Hypothalamus (tissue), 51 donors: ENCODE data around the gene EPB42.
A peak's percentile ranks its signal among the peaks of the same experiment; 100 is the strongest.

Experiments used
- DNase-seq, 51 donors: peaks; one replicate each; lab custom pipeline; 2025; lab: John Stamatoyannopoulos, UW

Gene EPB42

GRCh38 chr15:43220991-43221403 is at the start of gene EPB42:
Gene EPB42 (minus strand): TSS chr15:43221018. CDS start chr15:43220825, 193 bp downstream.
- no peak for DNase-seq

GRCh38 chr15:43270113-43270665 is 49.4 kb upstream of the EPB42 start:
- DNase-seq, result peak in 10 of 51 donors; percentile 5 to 57 (median 30)

- DNase-seq, result peak in 6 of 51 donors; percentile 10 to 38 (median 18)
Observed at GRCh38 chr15:43268111-43269105, 47.6 kb upstream of the EPB42 start.

GRCh38 chr15:43267439-43267838 is 46.6 kb upstream of the EPB42 start:
- no peak for DNase-seq

- no peak for DNase-seq
Observed at GRCh38 chr15:43266834-43267233, 46.0 kb upstream of the EPB42 start, which contains the start of gene TGM5. Gene TGM5 (minus strand): TSS chr15:43266928. CDS start chr15:43266849, 79 bp downstream.

GRCh38 chr15:43266386-43266785 is 45.6 kb upstream of the EPB42 start:
- DNase-seq, result no peak

GRCh38 chr15:43260011-43260615 is 39.3 kb upstream of the EPB42 start:
- DNase-seq, result no peak

GRCh38 chr15:43258781-43259180 is 38.0 kb upstream of the EPB42 start:
- no peak for DNase-seq

- no peak for DNase-seq
Observed at GRCh38 chr15:43256341-43256740, 35.5 kb upstream of the EPB42 start.

GRCh38 chr15:43255376-43255775 is 34.6 kb upstream of the EPB42 start:
- DNase-seq, result no peak

- DNase-seq, result peak in 3 of 51 donors; percentile 9 to 21 (median 12)
Observed at GRCh38 chr15:43253431-43254403, 32.9 kb upstream of the EPB42 start.

- DNase-seq, result no peak
Observed at GRCh38 chr15:43251871-43252250, 31.0 kb upstream of the EPB42 start.

- no peak for DNase-seq
Observed at GRCh38 chr15:43251185-43251870, 30.5 kb upstream of the EPB42 start.

GRCh38 chr15:43250785-43251184 is 30.0 kb upstream of the EPB42 start:
- no peak for DNase-seq

GRCh38 chr15:43249699-43250203 is 28.9 kb upstream of the EPB42 start:
- DNase-seq, result no peak

GRCh38 chr15:43249236-43249635 is 28.4 kb upstream of the EPB42 start:
- no peak for DNase-seq

- DNase-seq, result no peak
Observed at GRCh38 chr15:43246261-43246774, 25.5 kb upstream of the EPB42 start.

- DNase-seq, result no peak
Observed at GRCh38 chr15:43244092-43244491, 23.3 kb upstream of the EPB42 start.

- no peak for DNase-seq
Observed at GRCh38 chr15:43243020-43243645, 22.3 kb upstream of the EPB42 start.
